Ramos (cell line): ENCODE results near the gene MED15.
"Not testable (repeated sequence)": the region's sequence is repeated elsewhere in the genome, so short reads cannot be mapped to it uniquely, and the experiment has no call there.

ENCODE experiments used
- in situ Hi-C: fragments of 300-500 bp; cut with MboI; formaldehyde crosslinking; loops from one replicate; pipeline ENCODE4 v1.14.3; 2022; ENCODE audit warnings: low sequenced_read_pairs; ENCODE audit not compliant: unreplicated experiment

Gene MED15

DNA sequence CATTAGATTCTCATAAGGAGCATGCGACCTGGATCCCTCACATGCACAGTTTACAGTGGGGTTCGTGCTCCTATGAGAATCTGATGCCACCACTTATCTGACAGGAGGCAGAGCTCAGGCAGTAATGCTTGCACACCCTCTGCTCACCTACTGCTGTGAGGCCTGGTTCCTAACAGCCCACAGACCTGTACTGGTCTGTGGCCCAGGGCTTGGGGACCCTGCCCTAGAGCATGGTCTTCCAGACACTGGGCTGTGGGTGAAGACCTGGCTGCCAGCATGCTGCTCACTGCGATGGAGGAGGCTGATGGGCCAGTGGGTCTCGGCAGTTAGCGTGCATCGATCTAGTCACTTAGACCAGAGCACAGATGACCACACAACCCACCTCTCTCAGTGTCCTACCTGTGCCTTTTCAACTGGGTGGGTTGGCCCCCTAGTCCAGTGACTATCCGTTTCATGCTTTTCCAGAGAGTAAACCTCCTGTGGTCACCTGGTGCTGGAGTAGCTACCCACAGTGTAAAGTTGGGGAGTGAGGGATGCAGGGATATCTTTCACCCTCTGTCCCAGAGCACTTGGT is 21.1 kb downstream of the MED15 start:
- in situ Hi-C loops: no loop called here

GRCh38 chr22:20530368-20531153 is 23.2 kb downstream of the MED15 start:
- in situ Hi-C loops: no loop called here

- in situ Hi-C loops: no loop called here
These were observed 23.7 kb downstream of the MED15 start for GRCh38 chr22:20531154-20531403.

- in situ Hi-C loops: no loop called here
These were observed 24.2 kb downstream of the MED15 start for GRCh38 chr22:20531404-20532201.

GRCh38 chr22:20532256-20532993 is 25.0 kb downstream of the MED15 start:
- in situ Hi-C loops: no loop called here

DNA sequence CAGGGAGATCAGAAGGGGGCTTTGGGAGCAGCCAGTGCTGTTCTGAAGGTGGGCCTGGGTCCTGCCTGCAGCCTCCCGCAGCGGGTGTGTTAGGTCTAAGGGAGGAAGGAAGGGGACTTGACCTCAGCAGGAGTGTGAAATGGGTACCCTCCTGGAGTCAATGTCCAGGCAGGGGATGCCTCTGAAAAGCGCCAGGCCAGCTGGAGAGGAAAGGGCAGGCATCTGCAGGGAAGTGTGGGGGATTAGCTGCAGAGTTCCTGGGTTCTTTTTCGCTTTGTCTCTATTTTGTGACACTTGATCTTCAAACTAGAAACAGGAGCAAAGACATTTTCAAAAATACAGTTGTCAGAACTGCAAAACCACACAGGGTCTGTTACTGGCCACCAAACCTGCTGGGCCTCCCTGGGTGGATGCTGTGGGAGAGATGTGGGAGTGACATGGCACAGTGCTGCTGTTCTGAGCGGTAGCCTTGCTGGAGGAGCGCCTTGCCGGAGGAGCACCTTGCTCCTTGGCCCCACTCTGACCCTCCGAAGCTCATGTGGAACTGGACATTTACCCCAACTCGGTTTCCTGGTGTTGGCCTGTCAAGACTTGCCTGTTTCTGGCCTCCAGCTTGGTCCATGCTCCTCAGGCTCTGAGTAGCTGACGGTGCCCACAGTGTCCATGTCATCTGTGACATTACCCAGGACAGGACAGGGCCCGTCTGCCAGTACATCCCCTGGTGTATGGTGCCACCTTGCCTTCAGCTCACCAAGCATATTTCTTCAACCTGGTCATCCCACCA is 25.9 kb downstream of the MED15 start:
- in situ Hi-C loops: no loop called here

DNA sequence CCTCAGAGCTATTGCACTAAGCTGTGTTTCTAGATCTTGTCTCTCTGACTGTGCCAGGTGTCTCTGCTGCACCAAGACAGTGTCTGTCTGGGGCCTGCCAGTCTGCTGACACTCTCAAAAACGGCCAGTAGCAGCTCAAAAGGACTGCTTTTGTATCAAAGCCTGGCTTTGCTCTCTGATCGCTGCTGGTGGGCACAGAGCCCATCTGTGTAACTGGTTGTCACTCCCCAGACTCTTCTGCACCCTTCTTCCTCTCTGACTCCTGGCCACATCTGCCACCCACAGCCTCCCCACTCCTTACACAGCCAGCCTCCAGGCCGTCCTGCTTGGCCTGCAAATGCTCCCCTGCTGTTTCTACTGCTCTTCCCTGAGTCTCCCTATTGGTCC is 26.5 kb downstream of the MED15 start:
- in situ Hi-C loops: no loop called here

DNA sequence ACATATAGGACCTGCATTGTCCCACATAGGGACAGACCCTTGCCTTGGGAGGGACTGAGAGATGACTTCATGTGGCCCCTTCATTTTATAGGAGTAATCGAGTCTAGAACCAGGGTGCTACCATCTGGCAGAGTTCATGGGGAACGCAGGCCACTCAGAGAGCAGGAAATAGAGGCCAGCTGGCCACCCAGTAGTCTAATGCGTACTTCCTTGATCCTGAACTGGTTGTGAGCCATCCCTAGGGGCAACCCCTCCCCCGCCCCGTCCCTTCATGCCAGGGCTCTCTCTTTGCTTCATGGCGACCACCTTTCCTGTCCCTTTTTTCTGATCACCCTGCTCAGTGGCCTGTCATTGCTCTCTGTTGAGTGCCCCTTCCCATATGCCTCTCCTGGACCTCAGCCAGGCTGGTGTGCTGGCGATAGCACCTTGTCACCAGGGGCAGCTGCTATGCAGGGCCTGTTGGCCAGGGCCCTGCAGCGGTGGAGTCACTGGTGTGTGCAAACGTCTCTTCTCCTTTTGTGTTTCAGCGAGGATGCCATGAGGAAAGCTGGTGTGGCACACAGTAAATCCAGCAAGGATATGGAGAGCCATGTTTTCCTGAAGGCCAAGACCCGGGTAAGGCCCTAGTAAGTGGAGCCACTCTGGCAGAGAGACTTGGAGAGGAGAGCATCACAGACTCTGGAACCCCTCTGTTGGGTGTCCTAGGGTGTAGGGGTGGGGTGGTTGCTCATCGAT is 29.3 kb downstream of the MED15 start:
- in situ Hi-C loops: no loop called here

GRCh38 chr22:20537325-20537756 is 29.9 kb downstream of the MED15 start:
- in situ Hi-C loops: no loop called here

DNA sequence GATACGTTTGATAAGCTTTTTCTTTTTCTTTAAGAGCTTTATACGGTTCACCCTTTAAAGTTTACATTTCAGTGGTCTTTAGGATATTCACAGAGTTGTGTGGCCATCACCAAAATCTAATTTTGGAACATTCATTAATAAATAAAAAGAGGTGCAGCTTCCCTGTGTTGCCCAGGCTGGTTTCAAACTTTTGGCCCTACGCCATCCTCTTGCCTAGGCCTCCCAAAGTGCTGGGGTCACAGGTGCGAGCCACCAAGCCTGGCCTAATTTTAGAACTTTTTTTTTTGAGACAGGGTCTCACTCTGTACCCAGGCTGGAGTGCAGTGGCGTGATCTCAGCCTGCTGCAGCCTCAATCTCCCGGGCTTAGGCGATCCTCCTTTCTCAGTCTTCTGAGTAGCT is 30.6 kb downstream of the MED15 start:
- in situ Hi-C loops: no loop called here

DNA sequence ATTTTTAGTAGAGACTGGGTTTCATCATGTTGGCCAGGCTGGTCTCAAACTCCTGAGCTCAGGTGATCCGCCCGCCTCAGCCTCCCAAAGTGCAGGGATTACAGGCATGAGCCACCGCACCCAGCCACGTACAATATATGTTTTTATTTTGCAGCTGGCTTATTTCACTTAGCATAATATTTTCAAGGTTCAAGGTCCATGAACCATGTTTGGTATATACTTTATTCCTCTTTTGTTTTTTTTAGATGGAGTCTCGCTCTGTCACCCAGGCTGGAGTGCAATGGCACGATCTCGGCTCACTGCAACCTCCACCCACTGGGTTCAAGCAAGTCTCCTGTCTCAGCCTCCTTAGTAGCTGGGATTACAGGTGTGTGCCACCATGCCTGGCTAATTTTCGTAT is 31.5 kb downstream of the MED15 start:
- in situ Hi-C loops: not testable (repeated sequence)

- in situ Hi-C loops: no loop called here
These were observed 34.6 kb downstream of the MED15 start for GRCh38 chr22:20542055-20542454.

DNA sequence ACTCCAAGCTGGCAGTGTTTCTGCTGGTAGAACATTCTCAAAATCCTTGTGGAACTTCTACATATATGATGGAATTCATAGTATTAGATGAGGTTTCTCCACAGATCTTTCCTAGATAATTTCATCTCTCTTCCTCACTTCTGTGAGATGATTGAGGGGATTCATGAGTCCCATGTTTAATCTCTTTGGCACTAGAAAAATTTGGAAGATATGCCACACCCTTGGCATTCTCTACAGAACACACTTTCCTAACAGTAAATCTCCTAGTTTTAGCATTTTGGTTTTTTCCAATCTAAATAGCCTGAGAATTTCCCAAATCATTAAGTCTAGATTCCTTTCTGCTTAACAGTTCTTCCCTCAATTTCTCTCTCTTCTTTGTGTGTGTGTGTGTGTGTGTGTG is 35.3 kb downstream of the MED15 start:
- in situ Hi-C loops: no loop called here

DNA sequence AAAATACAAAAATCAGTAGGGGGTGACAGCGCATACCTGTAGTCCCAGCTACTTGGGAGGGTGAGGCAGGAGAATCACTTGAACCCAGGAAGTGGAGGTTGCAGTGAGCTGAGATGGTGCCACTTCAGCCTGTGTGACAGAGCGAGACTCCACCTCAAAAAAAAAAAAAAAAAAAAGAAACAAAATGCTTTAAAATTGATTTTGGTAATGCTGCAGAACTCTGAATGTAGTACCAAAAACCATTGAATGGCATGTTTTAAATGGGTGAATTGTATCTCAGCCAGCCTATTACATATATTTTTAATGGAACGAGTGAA is 37.9 kb downstream of the MED15 start:
- in situ Hi-C loops: not testable (repeated sequence)

- in situ Hi-C loops: no loop called here
These were observed 38.5 kb downstream of the MED15 start for GRCh38 chr22:20545681-20546521.

DNA sequence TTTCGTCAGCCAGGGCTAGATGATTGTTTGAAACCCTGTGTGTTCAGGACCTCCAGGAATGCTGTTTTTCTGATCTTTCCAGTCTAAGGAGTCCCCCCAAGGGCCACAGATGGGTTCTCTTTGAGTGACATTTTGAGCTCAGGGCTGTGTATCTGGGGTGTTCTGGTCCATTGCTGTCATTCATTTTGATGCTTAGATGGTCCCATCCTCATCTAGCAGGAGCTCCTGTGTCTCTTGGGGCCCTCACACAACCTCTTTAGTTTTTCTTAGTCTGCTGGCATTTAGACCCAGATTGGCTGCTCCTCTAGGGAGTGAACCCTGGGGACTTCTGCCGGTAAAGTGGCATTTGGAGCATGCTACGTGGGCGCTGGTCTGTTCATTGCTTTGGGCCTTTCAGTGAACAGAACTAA is 39.1 kb downstream of the MED15 start:
- in situ Hi-C loops: no loop called here

DNA sequence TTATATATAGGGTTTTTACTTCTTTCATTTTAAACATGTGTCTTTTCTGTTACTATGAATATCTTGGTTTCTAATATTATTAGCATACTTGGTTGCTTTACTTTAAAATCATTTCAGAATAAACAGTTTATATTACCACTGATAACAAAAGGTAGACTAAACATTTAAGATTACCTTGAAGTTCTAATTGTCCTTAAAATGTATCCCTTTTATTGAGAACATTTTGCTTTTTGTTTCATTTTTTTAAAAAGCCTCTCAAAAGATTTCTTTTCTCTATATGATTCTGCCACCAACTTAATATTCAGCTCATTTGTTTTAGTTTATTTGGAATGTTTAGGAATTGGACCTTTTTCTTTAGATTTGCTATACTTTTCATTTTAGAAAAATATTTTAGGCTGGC is 39.6 kb downstream of the MED15 start:
- in situ Hi-C loops: no loop called here

DNA sequence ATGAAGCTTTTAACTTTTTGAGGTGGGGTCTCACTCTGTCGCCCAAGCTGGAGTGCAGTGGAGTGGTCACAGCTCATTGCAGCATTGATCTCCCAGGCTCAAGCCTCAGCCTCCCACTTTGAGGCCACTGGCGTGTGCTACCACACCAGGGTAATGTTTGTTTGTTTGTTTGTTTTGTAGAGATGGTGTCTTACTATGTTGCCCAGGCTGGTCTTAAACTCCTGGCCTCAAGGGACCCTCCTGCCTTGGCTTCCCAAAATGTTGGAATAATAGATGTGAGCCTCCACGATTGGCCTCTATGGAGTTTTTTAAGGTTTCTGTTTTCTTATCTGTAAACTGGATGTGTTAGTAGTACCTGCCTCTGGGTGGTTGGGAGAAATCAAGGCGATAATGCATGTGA is 41.4 kb downstream of the MED15 start:
- in situ Hi-C loops: no loop called here
